ENCODE results near the gene FREM2.

FREM2 gene

GRCh38 chr13:38735665-38736440 lies 49.0 kb downstream of the FREM2 start:
- in situ Hi-C loops (cut with HindIII; ENCODE audit: low pct_unique_long_range_greater_than_20kb, low sequenced_read_pairs), result no loop called here
- DNase-seq (ENCODE audit: low read depth in 1 of 2, low spot score in 1 of 2), result peak in 1 of 2 experiments; percentile 16
- no peak for TF ChIP-seq JUND (IDR thresholded peaks at IDR 0.05; ENCODE audit: low read depth)

DNA sequence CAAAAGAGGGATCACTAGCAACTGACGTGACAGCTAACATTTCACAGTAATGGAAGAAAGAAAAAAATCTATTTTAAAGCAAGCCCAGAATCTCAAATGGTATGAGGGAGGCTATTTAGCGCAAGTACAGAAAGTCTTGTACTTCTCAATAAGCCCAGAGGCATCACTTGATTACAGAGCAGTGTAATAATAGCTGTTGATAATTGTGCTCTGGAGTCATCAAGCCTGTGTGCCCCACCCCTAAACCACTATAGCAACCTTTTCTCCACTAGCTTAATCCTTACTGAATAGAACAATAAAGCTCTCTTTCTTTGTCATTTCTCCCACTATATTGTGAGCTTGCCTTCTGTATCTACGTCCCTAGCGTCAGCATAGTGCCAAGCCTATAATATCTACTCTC lies 56.6 kb downstream of the FREM2 start:
- in situ Hi-C loops (cut with HindIII; ENCODE audit: low pct_unique_long_range_greater_than_20kb, low sequenced_read_pairs), result no loop called here
- no peak for TF ChIP-seq JUND (IDR thresholded peaks at IDR 0.05; ENCODE audit: low read depth)
- DNase-seq (ENCODE audit: low read depth in 1 of 2, low spot score in 1 of 2), result no peak

DNA sequence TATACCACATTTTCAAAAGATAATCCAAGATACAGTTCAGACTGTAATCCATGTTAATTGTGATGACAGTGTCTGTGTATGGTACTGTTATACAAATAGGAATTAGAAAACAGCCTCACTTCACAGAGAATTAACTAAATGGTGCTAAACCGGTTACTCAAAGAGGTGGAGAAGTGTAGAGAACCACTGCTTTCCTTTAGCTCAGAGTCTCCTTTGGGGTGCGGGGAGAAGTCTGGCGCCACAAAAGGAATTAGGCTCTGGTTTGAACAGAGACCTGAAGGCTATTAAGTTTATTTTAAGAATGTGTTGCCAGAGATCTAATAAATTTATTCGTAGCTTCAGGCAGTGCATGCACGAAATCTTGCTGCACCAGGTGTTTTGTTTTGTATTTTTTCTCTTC lies 65.8 kb downstream of the FREM2 start:
- no peak for TF ChIP-seq JUND (IDR thresholded peaks at IDR 0.05; ENCODE audit: low read depth)
- DNase-seq (ENCODE audit: low read depth in 1 of 2, low spot score in 1 of 2), result peak in 1 of 2 experiments; percentile 28
- in situ Hi-C loops (cut with HindIII; ENCODE audit: low pct_unique_long_range_greater_than_20kb, low sequenced_read_pairs), result no loop called here

DNA sequence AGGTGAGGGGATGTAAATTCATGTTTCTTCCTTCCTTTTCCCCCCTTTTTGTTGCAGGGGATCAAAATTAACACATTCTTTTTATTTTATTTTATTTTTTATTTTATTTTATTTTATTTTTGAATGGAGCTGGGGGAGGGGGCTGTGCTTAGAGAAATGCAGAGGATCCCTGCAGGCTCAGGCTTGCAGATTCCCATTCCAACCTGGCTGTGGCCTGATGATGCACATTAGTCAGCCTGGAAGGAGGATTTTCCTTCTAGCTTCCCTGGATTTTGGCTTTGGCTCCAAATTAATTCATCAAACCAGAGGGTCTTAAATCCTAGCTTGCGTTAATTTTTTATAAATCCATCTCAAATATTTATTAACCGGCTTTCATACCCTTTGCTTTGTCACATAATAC lies 67.0 kb downstream of the FREM2 start:
- no peak for TF ChIP-seq JUND (IDR thresholded peaks at IDR 0.05; ENCODE audit: low read depth)
- DNase-seq (ENCODE audit: low read depth in 1 of 2, low spot score in 1 of 2), result no peak
- in situ Hi-C loops (cut with HindIII; ENCODE audit: low pct_unique_long_range_greater_than_20kb, low sequenced_read_pairs), result no loop called here

- peak in 1 of 2 experiments; percentile 68 for DNase-seq (ENCODE audit: low read depth in 1 of 2, low spot score in 1 of 2)
- TF ChIP-seq JUND (IDR thresholded peaks at IDR 0.05; ENCODE audit: low read depth), result no peak
- in situ Hi-C loops (cut with HindIII; ENCODE audit: low pct_unique_long_range_greater_than_20kb, low sequenced_read_pairs), result no loop called here
These were observed 68.9 kb downstream of the FREM2 start for GRCh38 chr13:38755793-38756192.

DNA sequence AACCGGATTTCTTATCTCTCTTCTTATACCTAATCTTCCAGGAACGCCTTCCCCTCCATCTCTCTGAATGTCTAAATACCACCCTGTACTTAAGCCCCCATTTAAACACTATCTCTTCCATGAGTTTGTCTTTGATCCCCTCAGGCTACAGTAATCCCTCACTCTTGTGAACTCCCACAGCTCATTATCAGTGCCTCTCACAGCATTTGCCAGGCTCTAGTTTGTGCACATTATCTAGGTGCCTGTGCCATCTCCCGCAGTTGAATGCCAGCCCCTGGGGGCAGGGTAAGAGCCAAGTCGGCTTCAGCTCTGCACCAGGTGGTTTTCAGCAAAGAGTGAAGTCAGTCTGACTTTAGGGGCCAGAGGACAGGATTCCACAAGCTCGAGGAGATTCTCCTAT lies 71.4 kb downstream of the FREM2 start:
- TF ChIP-seq JUND (IDR thresholded peaks at IDR 0.05; ENCODE audit: low read depth), result no peak
- in situ Hi-C loops (cut with HindIII; ENCODE audit: low pct_unique_long_range_greater_than_20kb, low sequenced_read_pairs), result no loop called here
- DNase-seq (ENCODE audit: low read depth in 1 of 2, low spot score in 1 of 2), result no peak

DNA sequence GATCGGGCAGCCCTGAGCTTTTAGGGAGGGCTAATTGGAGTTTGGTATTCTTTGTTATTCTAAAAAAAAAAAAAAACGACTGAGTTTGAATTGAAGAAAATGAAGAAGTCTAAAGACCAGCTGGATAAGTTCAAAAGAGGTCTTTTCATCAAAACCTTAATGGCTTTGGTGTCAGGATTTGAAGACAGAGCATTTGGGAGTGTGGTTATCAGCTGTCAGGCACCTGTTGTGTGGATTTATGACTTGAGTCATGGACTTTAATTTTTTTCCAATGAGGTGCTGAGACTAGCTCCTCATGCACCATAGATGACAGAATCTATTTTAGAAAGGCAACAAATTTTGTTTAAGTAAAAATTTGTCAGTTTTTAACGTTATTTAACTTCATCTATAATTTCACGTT lies 72.5 kb downstream of the FREM2 start:
- no peak for TF ChIP-seq JUND (IDR thresholded peaks at IDR 0.05; ENCODE audit: low read depth)
- in situ Hi-C loops (cut with HindIII; ENCODE audit: low pct_unique_long_range_greater_than_20kb, low sequenced_read_pairs), result no loop called here
- no peak for DNase-seq (ENCODE audit: low read depth in 1 of 2, low spot score in 1 of 2)

DNA sequence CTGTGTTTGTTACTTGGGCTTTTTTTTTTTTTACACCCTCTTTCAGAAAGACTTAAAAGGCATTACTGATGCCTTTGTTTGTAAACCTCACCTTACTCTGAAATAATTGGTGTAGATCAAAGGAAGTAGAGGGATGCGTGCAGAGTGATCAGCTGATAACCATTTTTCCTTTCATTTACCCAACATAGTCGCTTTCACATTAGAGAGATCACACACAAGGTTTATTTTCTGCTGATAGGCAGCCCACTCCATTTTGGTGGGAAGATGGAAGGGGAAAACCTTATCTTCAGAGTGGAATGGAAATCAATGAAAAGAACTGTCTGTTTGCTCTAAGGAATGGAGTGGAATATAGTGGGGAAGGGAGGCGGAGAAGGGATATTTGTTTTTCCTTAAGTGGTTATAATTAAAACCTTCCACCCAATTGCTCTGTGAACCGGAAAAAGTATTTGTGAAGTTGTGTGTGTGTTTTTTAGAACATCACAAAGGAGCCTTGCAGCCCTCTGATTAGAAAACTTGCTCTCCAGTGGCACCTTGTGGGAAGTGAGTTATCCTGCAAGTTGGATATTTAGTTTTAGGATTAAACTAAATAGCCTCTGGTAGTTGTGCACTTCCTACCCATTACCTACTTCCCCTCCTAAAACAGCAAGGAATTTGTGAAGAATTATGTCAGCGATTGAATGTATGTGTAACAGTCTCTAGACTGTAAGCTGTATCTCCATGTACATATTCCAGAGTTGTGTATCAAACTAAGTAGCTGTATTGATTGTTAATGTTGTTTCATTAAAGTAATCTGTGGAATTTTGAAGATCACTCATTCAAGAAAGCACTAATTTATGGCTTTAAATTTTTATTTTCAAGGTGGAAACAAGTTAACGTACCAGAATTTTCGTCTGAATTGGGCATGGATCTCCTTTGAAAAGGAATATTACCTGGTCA lies 76.8 kb downstream of the FREM2 start:
- TF ChIP-seq JUND (IDR thresholded peaks at IDR 0.05; ENCODE audit: low read depth), result no peak
- DNase-seq (ENCODE audit: low read depth in 1 of 2, low spot score in 1 of 2), result peak; percentile 8 to 85
- in situ Hi-C loops (cut with HindIII; ENCODE audit: low pct_unique_long_range_greater_than_20kb, low sequenced_read_pairs), result no loop called here

DNA sequence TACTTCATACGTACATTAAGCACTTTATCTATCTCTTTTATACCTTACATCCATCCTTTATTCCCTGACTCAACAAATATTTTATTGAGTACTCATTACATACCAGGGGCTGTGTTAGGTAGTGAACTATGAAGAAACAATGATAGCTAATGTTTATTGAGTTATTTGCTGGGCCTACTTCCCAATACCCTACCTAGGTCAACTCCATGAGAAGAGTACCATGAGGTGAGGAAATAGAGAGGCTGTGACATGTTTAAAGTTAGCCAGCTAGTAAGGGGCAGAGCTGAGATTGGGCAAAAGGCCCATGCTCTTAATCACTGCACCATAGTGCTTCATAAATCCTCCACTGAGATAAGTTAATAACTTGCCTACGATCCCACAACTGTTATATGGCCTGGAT lies 79.9 kb downstream of the FREM2 start:
- no peak for DNase-seq (ENCODE audit: low read depth in 1 of 2, low spot score in 1 of 2)
- in situ Hi-C loops (cut with HindIII; ENCODE audit: low pct_unique_long_range_greater_than_20kb, low sequenced_read_pairs), result no loop called here

GRCh38 chr13:38767506-38768265 lies 80.8 kb downstream of the FREM2 start:
- in situ Hi-C loops (cut with HindIII; ENCODE audit: low pct_unique_long_range_greater_than_20kb, low sequenced_read_pairs), result no loop called here

More for the DNA sequence above, 79.9 kb downstream of the FREM2 start:
- no peak for TF ChIP-seq JUND (IDR thresholded peaks at IDR 0.05; ENCODE audit: low read depth)

GRCh38 chr13:38769526-38769925 lies 82.6 kb downstream of the FREM2 start:
- in situ Hi-C loops (cut with HindIII; ENCODE audit: low pct_unique_long_range_greater_than_20kb, low sequenced_read_pairs), result no loop called here
- DNase-seq (ENCODE audit: low read depth in 1 of 2, low spot score in 1 of 2), result no peak
- TF ChIP-seq JUND (IDR thresholded peaks at IDR 0.05; ENCODE audit: low read depth), result no peak

More at GRCh38 chr13:38767506-38768265, 80.8 kb downstream of the FREM2 start:
- no peak for DNase-seq (ENCODE audit: low read depth in 1 of 2, low spot score in 1 of 2)
- TF ChIP-seq JUND (IDR thresholded peaks at IDR 0.05; ENCODE audit: low read depth), result no peak

DNA sequence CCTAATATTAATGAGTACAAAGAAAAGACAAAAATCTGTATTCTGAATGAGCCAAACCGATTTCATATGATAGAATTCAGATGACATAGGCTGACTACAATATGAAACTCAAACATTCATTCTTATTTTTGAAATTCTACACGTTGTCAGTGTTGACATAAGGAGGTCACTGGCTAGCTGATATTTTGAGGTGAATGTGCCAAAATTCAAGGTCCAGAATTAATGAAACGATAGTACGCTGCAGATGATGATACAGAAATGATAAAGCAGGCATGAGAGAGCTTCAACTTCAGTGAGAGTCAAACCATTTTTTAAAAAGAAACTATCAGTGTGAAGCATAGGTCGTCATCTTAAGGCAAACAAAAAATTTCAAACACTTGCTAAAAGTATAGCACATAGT lies 88.2 kb downstream of the FREM2 start:
- in situ Hi-C loops (cut with HindIII; ENCODE audit: low pct_unique_long_range_greater_than_20kb, low sequenced_read_pairs), result no loop called here
- no peak for TF ChIP-seq JUND (IDR thresholded peaks at IDR 0.05; ENCODE audit: low read depth)
- DNase-seq (ENCODE audit: low read depth in 1 of 2, low spot score in 1 of 2), result no peak
